ENCODE measurements around the gene H2AZ2.

H2AZ2 gene

DNA sequence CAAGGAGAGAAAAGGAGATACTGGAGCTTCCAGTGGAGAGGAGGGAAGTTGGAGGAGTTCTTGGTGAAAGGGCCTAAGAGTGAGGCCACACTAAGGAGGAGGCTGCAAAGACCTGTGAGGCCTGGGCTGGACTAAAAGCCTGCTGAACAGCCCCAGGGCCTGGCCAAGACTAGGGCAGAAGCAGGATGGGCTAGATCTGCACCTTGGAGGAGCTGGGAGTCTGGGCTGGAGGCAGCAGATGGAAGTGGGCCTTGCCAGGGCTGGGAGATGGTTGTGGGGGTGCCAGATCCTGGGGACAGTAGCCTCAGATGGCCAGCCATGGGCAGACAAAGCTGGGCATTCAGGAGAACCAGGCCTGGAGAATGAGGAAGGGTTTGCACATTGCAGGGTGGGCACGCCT is 43.9 kb upstream of the H2AZ2 start:
- no peak for ATAC-seq
- TF ChIP-seq BACH2 (CRISPR knock-in tag; IDR thresholded peaks at IDR 0.05; ENCODE audit: borderline replicate concordance) (no peak), ZNF8 (CRISPR knock-in tag; IDR thresholded peaks at IDR 0.05) (no peak), ZNF70 (CRISPR knock-in tag; IDR thresholded peaks at IDR 0.05) (no peak), ESRRG (CRISPR knock-in tag; IDR thresholded peaks at IDR 0.05) (no peak), SNAI2 (CRISPR knock-in tag; IDR thresholded peaks at IDR 0.05) (no peak), OSR1 (CRISPR knock-in tag; IDR thresholded peaks at IDR 0.05) (no peak), TOX (CRISPR knock-in tag; IDR thresholded peaks at IDR 0.05; ENCODE audit: borderline replicate concordance) (no peak)
- TF ChIP-seq, protein P1, sequence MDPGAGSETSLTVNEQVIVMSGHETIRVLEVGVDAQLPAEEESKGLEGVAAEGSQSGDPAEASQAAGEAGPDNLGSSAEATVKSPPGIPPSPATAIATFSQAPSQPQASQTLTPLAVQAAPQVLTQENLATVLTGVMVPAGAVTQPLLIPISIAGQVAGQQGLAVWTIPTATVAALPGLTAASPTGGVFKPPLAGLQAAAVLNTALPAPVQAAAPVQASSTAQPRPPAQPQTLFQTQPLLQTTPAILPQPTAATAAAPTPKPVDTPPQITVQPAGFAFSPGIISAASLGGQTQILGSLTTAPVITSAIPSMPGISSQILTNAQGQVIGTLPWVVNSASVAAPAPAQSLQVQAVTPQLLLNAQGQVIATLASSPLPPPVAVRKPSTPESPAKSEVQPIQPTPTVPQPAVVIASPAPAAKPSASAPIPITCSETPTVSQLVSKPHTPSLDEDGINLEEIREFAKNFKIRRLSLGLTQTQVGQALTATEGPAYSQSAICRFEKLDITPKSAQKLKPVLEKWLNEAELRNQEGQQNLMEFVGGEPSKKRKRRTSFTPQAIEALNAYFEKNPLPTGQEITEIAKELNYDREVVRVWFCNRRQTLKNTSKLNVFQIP (CRISPR knock-in tag; IDR thresholded peaks at IDR 0.05; ENCODE audit: borderline replicate concordance, low read depth): no peak
- TF ChIP-seq, protein P2, sequence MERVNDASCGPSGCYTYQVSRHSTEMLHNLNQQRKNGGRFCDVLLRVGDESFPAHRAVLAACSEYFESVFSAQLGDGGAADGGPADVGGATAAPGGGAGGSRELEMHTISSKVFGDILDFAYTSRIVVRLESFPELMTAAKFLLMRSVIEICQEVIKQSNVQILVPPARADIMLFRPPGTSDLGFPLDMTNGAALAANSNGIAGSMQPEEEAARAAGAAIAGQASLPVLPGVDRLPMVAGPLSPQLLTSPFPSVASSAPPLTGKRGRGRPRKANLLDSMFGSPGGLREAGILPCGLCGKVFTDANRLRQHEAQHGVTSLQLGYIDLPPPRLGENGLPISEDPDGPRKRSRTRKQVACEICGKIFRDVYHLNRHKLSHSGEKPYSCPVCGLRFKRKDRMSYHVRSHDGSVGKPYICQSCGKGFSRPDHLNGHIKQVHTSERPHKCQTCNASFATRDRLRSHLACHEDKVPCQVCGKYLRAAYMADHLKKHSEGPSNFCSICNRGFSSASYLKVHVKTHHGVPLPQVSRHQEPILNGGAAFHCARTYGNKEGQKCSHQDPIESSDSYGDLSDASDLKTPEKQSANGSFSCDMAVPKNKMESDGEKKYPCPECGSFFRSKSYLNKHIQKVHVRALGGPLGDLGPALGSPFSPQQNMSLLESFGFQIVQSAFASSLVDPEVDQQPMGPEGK (CRISPR knock-in tag; IDR thresholded peaks at IDR 0.05; ENCODE audit: borderline replicate concordance): no peak

DNA sequence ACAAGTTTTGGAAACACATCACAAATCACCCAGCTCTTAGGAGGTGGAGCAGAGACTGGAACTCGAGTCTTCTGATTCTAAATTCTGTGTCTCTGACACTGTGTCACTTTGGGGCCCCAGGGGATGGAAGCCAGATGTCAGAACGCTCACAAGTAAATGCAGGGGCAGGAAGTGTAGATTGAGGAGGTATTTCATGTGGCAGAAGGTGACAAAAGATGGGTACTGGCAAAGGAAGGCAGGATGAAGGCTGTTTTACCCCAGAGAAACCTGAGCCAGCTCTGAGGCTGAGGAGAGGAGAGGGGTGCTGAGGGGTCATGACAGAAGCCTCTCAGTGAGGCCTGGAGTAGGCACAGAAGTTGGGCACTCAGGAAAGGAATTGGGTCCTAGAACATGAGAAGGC is 43.5 kb upstream of the H2AZ2 start:
- TF ChIP-seq RARB (CRISPR knock-in tag; IDR thresholded peaks at IDR 0.05) (no peak), ZFP3 (CRISPR knock-in tag; IDR thresholded peaks at IDR 0.05) (no peak), ESRRG (CRISPR knock-in tag; IDR thresholded peaks at IDR 0.05) (no peak), TCF4 (CRISPR knock-in tag; IDR thresholded peaks at IDR 0.05; ENCODE audit: borderline replicate concordance) (no peak), ZNF70 (CRISPR knock-in tag; IDR thresholded peaks at IDR 0.05) (no peak), SNAI2 (CRISPR knock-in tag; IDR thresholded peaks at IDR 0.05) (no peak), BACH2 (CRISPR knock-in tag; IDR thresholded peaks at IDR 0.05; ENCODE audit: borderline replicate concordance) (no peak), ZNF8 (CRISPR knock-in tag; IDR thresholded peaks at IDR 0.05) (no peak), ZFP30 (CRISPR knock-in tag; IDR thresholded peaks at IDR 0.05) (no peak), ZNF565 (CRISPR knock-in tag; conservative IDR thresholded peaks at IDR 0.05; ENCODE audit: low read depth) (no peak), OSR1 (CRISPR knock-in tag; IDR thresholded peaks at IDR 0.05) (no peak), TOX (CRISPR knock-in tag; IDR thresholded peaks at IDR 0.05; ENCODE audit: borderline replicate concordance) (no peak)
- TF ChIP-seq, protein P3, sequence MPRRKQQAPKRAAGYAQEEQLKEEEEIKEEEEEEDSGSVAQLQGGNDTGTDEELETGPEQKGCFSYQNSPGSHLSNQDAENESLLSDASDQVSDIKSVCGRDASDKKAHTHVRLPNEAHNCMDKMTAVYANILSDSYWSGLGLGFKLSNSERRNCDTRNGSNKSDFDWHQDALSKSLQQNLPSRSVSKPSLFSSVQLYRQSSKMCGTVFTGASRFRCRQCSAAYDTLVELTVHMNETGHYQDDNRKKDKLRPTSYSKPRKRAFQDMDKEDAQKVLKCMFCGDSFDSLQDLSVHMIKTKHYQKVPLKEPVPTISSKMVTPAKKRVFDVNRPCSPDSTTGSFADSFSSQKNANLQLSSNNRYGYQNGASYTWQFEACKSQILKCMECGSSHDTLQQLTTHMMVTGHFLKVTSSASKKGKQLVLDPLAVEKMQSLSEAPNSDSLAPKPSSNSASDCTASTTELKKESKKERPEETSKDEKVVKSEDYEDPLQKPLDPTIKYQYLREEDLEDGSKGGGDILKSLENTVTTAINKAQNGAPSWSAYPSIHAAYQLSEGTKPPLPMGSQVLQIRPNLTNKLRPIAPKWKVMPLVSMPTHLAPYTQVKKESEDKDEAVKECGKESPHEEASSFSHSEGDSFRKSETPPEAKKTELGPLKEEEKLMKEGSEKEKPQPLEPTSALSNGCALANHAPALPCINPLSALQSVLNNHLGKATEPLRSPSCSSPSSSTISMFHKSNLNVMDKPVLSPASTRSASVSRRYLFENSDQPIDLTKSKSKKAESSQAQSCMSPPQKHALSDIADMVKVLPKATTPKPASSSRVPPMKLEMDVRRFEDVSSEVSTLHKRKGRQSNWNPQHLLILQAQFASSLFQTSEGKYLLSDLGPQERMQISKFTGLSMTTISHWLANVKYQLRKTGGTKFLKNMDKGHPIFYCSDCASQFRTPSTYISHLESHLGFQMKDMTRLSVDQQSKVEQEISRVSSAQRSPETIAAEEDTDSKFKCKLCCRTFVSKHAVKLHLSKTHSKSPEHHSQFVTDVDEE (CRISPR knock-in tag; IDR thresholded peaks at IDR 0.05): no peak
- TF ChIP-seq, protein P2 (CRISPR knock-in tag; IDR thresholded peaks at IDR 0.05; ENCODE audit: borderline replicate concordance): no peak
- TF ChIP-seq, protein P4, sequence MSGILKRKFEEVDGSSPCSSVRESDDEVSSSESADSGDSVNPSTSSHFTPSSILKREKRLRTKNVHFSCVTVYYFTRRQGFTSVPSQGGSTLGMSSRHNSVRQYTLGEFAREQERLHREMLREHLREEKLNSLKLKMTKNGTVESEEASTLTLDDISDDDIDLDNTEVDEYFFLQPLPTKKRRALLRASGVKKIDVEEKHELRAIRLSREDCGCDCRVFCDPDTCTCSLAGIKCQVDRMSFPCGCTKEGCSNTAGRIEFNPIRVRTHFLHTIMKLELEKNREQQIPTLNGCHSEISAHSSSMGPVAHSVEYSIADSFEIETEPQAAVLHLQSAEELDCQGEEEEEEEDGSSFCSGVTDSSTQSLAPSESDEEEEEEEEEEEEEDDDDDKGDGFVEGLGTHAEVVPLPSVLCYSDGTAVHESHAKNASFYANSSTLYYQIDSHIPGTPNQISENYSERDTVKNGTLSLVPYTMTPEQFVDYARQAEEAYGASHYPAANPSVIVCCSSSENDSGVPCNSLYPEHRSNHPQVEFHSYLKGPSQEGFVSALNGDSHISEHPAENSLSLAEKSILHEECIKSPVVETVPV (CRISPR knock-in tag; IDR thresholded peaks at IDR 0.05): no peak
- TF ChIP-seq, protein P5, sequence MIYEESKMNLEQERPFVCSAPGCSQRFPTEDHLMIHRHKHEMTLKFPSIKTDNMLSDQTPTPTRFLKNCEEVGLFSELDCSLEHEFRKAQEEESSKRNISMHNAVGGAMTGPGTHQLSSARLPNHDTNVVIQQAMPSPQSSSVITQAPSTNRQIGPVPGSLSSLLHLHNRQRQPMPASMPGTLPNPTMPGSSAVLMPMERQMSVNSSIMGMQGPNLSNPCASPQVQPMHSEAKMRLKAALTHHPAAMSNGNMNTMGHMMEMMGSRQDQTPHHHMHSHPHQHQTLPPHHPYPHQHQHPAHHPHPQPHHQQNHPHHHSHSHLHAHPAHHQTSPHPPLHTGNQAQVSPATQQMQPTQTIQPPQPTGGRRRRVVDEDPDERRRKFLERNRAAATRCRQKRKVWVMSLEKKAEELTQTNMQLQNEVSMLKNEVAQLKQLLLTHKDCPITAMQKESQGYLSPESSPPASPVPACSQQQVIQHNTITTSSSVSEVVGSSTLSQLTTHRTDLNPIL (CRISPR knock-in tag; IDR thresholded peaks at IDR 0.05; ENCODE audit: low read depth): no peak
- TF ChIP-seq, protein P1 (CRISPR knock-in tag; IDR thresholded peaks at IDR 0.05; ENCODE audit: borderline replicate concordance, low read depth): no peak
- no peak for ATAC-seq
